ENCODE measurements around the gene AVEN. TPM values are rescaled to one million over a fixed set of nuclear protein-coding genes. Genes with fewer than 3 reads are reported as not detected.
"Not testable (repeated sequence)": the region's sequence is repeated elsewhere in the genome, so short reads cannot be mapped to it uniquely, and the experiment has no call there.

AVEN gene
- polyA plus RNA-seq, 4 donors, result 15.3 to 16.6 (median 15.8) TPM

- no peak for DNase-seq (ENCODE audit: low read depth in 4 of 4, low spot score in 2 of 4)
These were observed 4.4 kb upstream of the AVEN start for GRCh38 chr15:34043391-34043790.

- no peak for DNase-seq (ENCODE audit: low read depth in 4 of 4, low spot score in 2 of 4)
These were observed 748 bp upstream of the AVEN start for GRCh38 chr15:34039790-34040113.

- peak in 3 of 4 donors; percentile 55 to 63 (median 62) for DNase-seq (ENCODE audit: low read depth in 4 of 4, low spot score in 2 of 4)
These were observed 757 bp downstream of the AVEN start for GRCh38 chr15:34038023-34038870.

- no peak for DNase-seq (ENCODE audit: low read depth in 4 of 4, low spot score in 2 of 4)
These were observed 6.8 kb downstream of the AVEN start for GRCh38 chr15:34031987-34032760.

GRCh38 chr15:34027606-34028005, 11.4 kb downstream of the AVEN start:
- no peak for DNase-seq (ENCODE audit: low read depth in 4 of 4, low spot score in 2 of 4)

GRCh38 chr15:34025252-34025651, 13.8 kb downstream of the AVEN start:
- DNase-seq (ENCODE audit: low read depth in 4 of 4, low spot score in 2 of 4), result no peak

GRCh38 chr15:34023907-34024306, 15.1 kb downstream of the AVEN start:
- DNase-seq (ENCODE audit: low read depth in 4 of 4, low spot score in 2 of 4), result no peak

- DNase-seq (ENCODE audit: low read depth in 4 of 4, low spot score in 2 of 4), result no peak
These were observed 19.5 kb downstream of the AVEN start for GRCh38 chr15:34019369-34019990.

- DNase-seq (ENCODE audit: low read depth in 4 of 4, low spot score in 2 of 4), result not testable (repeated sequence)
These were observed 20.3 kb downstream of the AVEN start for GRCh38 chr15:34018738-34019137.

GRCh38 chr15:34018021-34018645, 20.9 kb downstream of the AVEN start:
- no peak for DNase-seq (ENCODE audit: low read depth in 4 of 4, low spot score in 2 of 4)

- DNase-seq (ENCODE audit: low read depth in 4 of 4, low spot score in 2 of 4), result no peak
These were observed 24.4 kb downstream of the AVEN start for GRCh38 chr15:34014556-34014955.

GRCh38 chr15:34013746-34014145, 25.3 kb downstream of the AVEN start:
- no peak for DNase-seq (ENCODE audit: low read depth in 4 of 4, low spot score in 2 of 4)

- no peak for DNase-seq (ENCODE audit: low read depth in 4 of 4, low spot score in 2 of 4)
These were observed 26.5 kb downstream of the AVEN start for GRCh38 chr15:34012461-34013028.

GRCh38 chr15:34011481-34011880, 27.5 kb downstream of the AVEN start:
- no peak for DNase-seq (ENCODE audit: low read depth in 4 of 4, low spot score in 2 of 4)

GRCh38 chr15:34010921-34011320, 28.1 kb downstream of the AVEN start:
- no peak for DNase-seq (ENCODE audit: low read depth in 4 of 4, low spot score in 2 of 4)

GRCh38 chr15:34009656-34010055, 29.3 kb downstream of the AVEN start:
- no peak for DNase-seq (ENCODE audit: low read depth in 4 of 4, low spot score in 2 of 4)

GRCh38 chr15:34006381-34006780, 32.6 kb downstream of the AVEN start:
- no peak for DNase-seq (ENCODE audit: low read depth in 4 of 4, low spot score in 2 of 4)

- no peak for DNase-seq (ENCODE audit: low read depth in 4 of 4, low spot score in 2 of 4)
These were observed 37.5 kb downstream of the AVEN start for GRCh38 chr15:34001536-34001935.

- not testable (repeated sequence) for DNase-seq (ENCODE audit: low read depth in 4 of 4, low spot score in 2 of 4)
These were observed 43.3 kb downstream of the AVEN start for GRCh38 chr15:33995666-33996065.

GRCh38 chr15:33994005-33994615, 44.9 kb downstream of the AVEN start:
- DNase-seq (ENCODE audit: low read depth in 4 of 4, low spot score in 2 of 4), result no peak

Data from left renal cortex interstitium (tissue), 4 donors.